Hypothalamus (tissue), 51 donors: ENCODE results near the gene BTLA.
"Not testable (repeated sequence)": the region's sequence is repeated elsewhere in the genome, so short reads cannot be mapped to it uniquely, and the experiment has no call there.

ENCODE experiments used
- DNase-seq, 51 donors: peaks; one replicate each; lab custom pipeline; 2025; lab: John Stamatoyannopoulos, UW

The BTLA gene

GRCh38 chr3:112498914-112499711 lies at the start of gene BTLA:
BTLA (minus strand) TSS chr3:112499472; CDS start chr3:112499358, 114 bp downstream.
- DNase-seq = no peak

GRCh38 chr3:112546216-112546759 lies 47.0 kb upstream of the BTLA start:
- no peak for DNase-seq

GRCh38 chr3:112539825-112540650 lies 40.8 kb upstream of the BTLA start:
- DNase-seq = no peak

- peak in 1 of 51 donors; percentile 12 for DNase-seq
Measured at GRCh38 chr3:112531358-112531781, 32.1 kb upstream of the BTLA start.

- DNase-seq = no peak
Measured at GRCh38 chr3:112530573-112530972, 31.3 kb upstream of the BTLA start.

- DNase-seq = not testable (repeated sequence)
Measured at GRCh38 chr3:112524127-112524526, 24.9 kb upstream of the BTLA start.

GRCh38 chr3:112519424-112520001 lies 20.2 kb upstream of the BTLA start:
- DNase-seq = peak in 15 of 51 donors; percentile 0 to 57 (median 6)

GRCh38 chr3:112518970-112519369 lies 19.7 kb upstream of the BTLA start:
- DNase-seq = peak in 1 of 51 donors; percentile 20

GRCh38 chr3:112514527-112515128 lies 15.4 kb upstream of the BTLA start:
- DNase-seq = no peak

GRCh38 chr3:112512320-112512719 lies 13.0 kb upstream of the BTLA start:
- DNase-seq = no peak

GRCh38 chr3:112508860-112509259 lies 9.6 kb upstream of the BTLA start:
- no peak for DNase-seq

- DNase-seq = no peak
Measured at GRCh38 chr3:112508261-112508660, 9.0 kb upstream of the BTLA start.

- no peak for DNase-seq
Measured at GRCh38 chr3:112505907-112506306, 6.6 kb upstream of the BTLA start.

- DNase-seq = no peak
Measured at GRCh38 chr3:112504123-112504522, 4.9 kb upstream of the BTLA start.

- no peak for DNase-seq
Measured at GRCh38 chr3:112503304-112503972, 4.2 kb upstream of the BTLA start.

GRCh38 chr3:112500621-112501020 lies 1.3 kb upstream of the BTLA start:
- DNase-seq = no peak

- DNase-seq = no peak
Measured at GRCh38 chr3:112497897-112498548, 1.2 kb downstream of the BTLA start.

GRCh38 chr3:112496366-112497067 lies 2.8 kb downstream of the BTLA start:
- DNase-seq = no peak

- not testable (repeated sequence) for DNase-seq
Measured at GRCh38 chr3:112494448-112494767, 4.9 kb downstream of the BTLA start.
